Body of pancreas (tissue), 4 donors: ENCODE results near the gene PTGER3. TPM values are rescaled to one million over a fixed set of nuclear protein-coding genes. Genes with fewer than 3 reads are reported as not detected.

ENCODE experiments used
- ATAC-seq: fragments of 150-250 bp; one replicate; pipeline ENCODE4 v1.9.1; 2016
- DNase-seq, 4 donors: peaks; one replicate each; pipeline ENCODE4 v3.0.0-alpha.2; 2019
- H3K27ac ChIP-seq, 4 donors: fragments of 200-600 bp; sonication (generic); 1 replicate in 3 of 4; 2 replicates in 1 of 4; pipeline versions ENCODE4 v1.5.1 to v1.6.1; 2016 to 2019; ENCODE audit warnings: mild to moderate bottlenecking in 1 of 4, mixed read lengths in 1 of 4, moderate library complexity in 1 of 4
- H3K27me3 ChIP-seq, 2 donors: fragments of 200-600 bp; sonication (generic); one replicate each; pipeline ENCODE4 v1.6.0; 2016; ENCODE audit warnings: mild to moderate bottlenecking in 1 of 2
- H3K36me3 ChIP-seq, 2 donors: fragments of 200-600 bp; sonication (generic); replicated peaks in 1 of 2; 2 replicates each; pipeline ENCODE4 v1.5.1; 2016; ENCODE audit warnings: low read depth in 2 of 2; ENCODE audit not compliant: insufficient read depth in 1 of 2
- H3K4me1 ChIP-seq: fragments of 200-600 bp; sonication (generic); one replicate; pipeline ENCODE4 v1.6.0; 2016
- H3K4me3 ChIP-seq, 2 donors: fragments of 200-600 bp; sonication (generic); 1 replicate in 1 of 2; 2 replicates in 1 of 2; pipeline ENCODE4 v1.5.1; 2016 to 2019
- H3K9me3 ChIP-seq, 3 donors: fragments of 200-600 bp; sonication (generic); 1 replicate in 2 of 3; 2 replicates in 1 of 3; pipeline ENCODE4 v1.5.1; 2016
- CTCF ChIP-seq, 7 experiments: fragments of 450-650 bp in 4 of 7; fragments of 200-600 bp in 3 of 7; sonication (generic) in 3 of 7; IDR thresholded peaks; one replicate each; pipeline ENCODE4 v1.5.1; 2016 to 2019; ENCODE audit warnings: antibody characterized with exemption in 7 of 7
- POLR2A ChIP-seq, 3 donors: fragments of 450-650 bp; IDR thresholded peaks; one replicate each; pipeline ENCODE4 v1.6.1; 2016; ENCODE audit warnings: antibody characterized with exemption in 3 of 3, mild to moderate bottlenecking in 2 of 3
- whole genome bisulfite sequencing, 2 donors: methylation state at CpG; one replicate each; pipeline ENCODE4 v1.1.5; 2017; 5-methylcytosine and 5-hydroxymethylcytosine counted together
- intact Hi-C: fragments of 100-400 bp; cut with DNase I; formaldehyde crosslinking; loops from one replicate; pipeline ENCODE4 v1.15.1; 2023
- total RNA-seq, 2 donors: library from RNA; depleted of rRNA; stranded (reverse); fragments of >200 nt; gene quantifications; one replicate each; pipeline ENCODE4 v1.1.0, GENCODE V29; 2016

The PTGER3 gene
- total RNA-seq, 2 donors from 2014 or later: 15.0 to 65.3 TPM

- TF ChIP-seq CTCF (IDR thresholded peaks at IDR 0.05): no peak
- no peak for TF ChIP-seq POLR2A (IDR thresholded peaks at IDR 0.05)
- DNase-seq (no peak), ATAC-seq (no peak)
- intact Hi-C loops: no loop called here
- Histone ChIP-seq H3K27me3 (no peaks in the 10 kb centered on the region), H3K36me3 (no peaks in the 10 kb centered on the region), H3K4me1 (no peaks in the 10 kb centered on the region), H3K9me3 (no peaks in the 10 kb centered on the region), H3K27ac (no peak overlapping the region), H3K4me3 (no peak overlapping the region)
- WGBS, 2 donors: 95 to 96% methylated on average over 9 of the region's 9 CpGs
Measured at GRCh38 chr1:71037066-71037465, 10.6 kb downstream of the PTGER3 start.

- TF ChIP-seq POLR2A (IDR thresholded peaks at IDR 0.05): no peak
- TF ChIP-seq CTCF (IDR thresholded peaks at IDR 0.05): no peak
- no peak for DNase-seq
- intact Hi-C loops: no loop called here
- 93 to 100% methylated on average over 1 of the region's 1 CpG for WGBS, 2 donors
- Histone ChIP-seq H3K27ac (no peak overlapping the region), H3K9me3 (no peaks in the 10 kb centered on the region), H3K4me3 (no peak overlapping the region), H3K4me1 (no peaks in the 10 kb centered on the region), H3K27me3 (no peaks in the 10 kb centered on the region), H3K36me3 (no peaks in the 10 kb centered on the region)
- ATAC-seq: no peak
Measured at GRCh38 chr1:71033136-71033535, 14.5 kb downstream of the PTGER3 start.

- no peak overlapping the region for H3K27ac ChIP-seq
- ATAC-seq (no peak), DNase-seq (no peak)
- no peaks in the 10 kb centered on the region for H3K36me3 ChIP-seq
- H3K27me3 ChIP-seq: no peaks in the 10 kb centered on the region
- no peak for TF ChIP-seq CTCF (IDR thresholded peaks at IDR 0.05)
- no peak for TF ChIP-seq POLR2A (IDR thresholded peaks at IDR 0.05)
- no peaks in the 10 kb centered on the region for H3K9me3 ChIP-seq
- H3K4me3 ChIP-seq: no peak overlapping the region
- no peaks in the 10 kb centered on the region for H3K4me1 ChIP-seq
- intact Hi-C loops: no loop called here
Measured at GRCh38 chr1:71031426-71031825, 16.2 kb downstream of the PTGER3 start.

GRCh38 chr1:71030026-71030425 lies 17.6 kb downstream of the PTGER3 start:
- no peak for ATAC-seq
- intact Hi-C loops: no loop called here
- H3K27me3 ChIP-seq: no peaks in the 10 kb centered on the region
- TF ChIP-seq POLR2A (IDR thresholded peaks at IDR 0.05) (no peak), CTCF (IDR thresholded peaks at IDR 0.05) (no peak)
- H3K4me3 ChIP-seq: no peak overlapping the region
- no peaks in the 10 kb centered on the region for H3K36me3 ChIP-seq
- no peak overlapping the region for H3K27ac ChIP-seq
- 72% methylated on average over 1 of the region's 1 CpG for WGBS, 2 donors
- DNase-seq: no peak
- H3K4me1 ChIP-seq: no peaks in the 10 kb centered on the region
- H3K9me3 ChIP-seq: peaks cover 0 to 3% (median 0%) of the 10 kb centered on the region in 3 donors

GRCh38 chr1:71028981-71029380 lies 18.6 kb downstream of the PTGER3 start:
- Histone ChIP-seq H3K9me3 (peaks cover 0 to 3% (median 0%) of the 10 kb centered on the region in 3 donors), H3K27me3 (no peaks in the 10 kb centered on the region), H3K27ac (no peak overlapping the region), H3K4me3 (no peak overlapping the region), H3K4me1 (no peaks in the 10 kb centered on the region), H3K36me3 (no peaks in the 10 kb centered on the region)
- ATAC-seq: no peak
- no peak for DNase-seq
- TF ChIP-seq POLR2A (IDR thresholded peaks at IDR 0.05): no peak
- no peak for TF ChIP-seq CTCF (IDR thresholded peaks at IDR 0.05)
- 85 to 98% methylated on average over 1 of the region's 1 CpG for WGBS, 2 donors
- intact Hi-C loops: no loop called here
